H7 (cell line): ENCODE results near the gene ADGRA1. TPM values are rescaled to one million over a fixed set of nuclear protein-coding genes. Genes with fewer than 3 reads are reported as not detected.

Source experiments
- DNase-seq: peaks from one replicate; pipeline ENCODE4 v3.0.0; 2012
- H3K27me3 ChIP-seq: 2 replicates; pipeline ENCODE4 v1.6.0; 2011; ENCODE audit warnings: mild to moderate bottlenecking, low read length; ENCODE audit not compliant: control insufficient read depth, insufficient read depth
- H3K36me3 ChIP-seq: replicated peaks from 2 replicates; pipeline ENCODE4 v1.5.1; 2011; ENCODE audit warnings: low read length; ENCODE audit not compliant: control insufficient read depth, insufficient read depth
- H3K4me3 ChIP-seq: 2 replicates; pipeline ENCODE4 v1.5.1; 2011; ENCODE audit warnings: low read depth, mild to moderate bottlenecking, control low read depth, low read length, moderate library complexity; ENCODE audit not compliant: insufficient read depth
- total RNA-seq: library from RNA; depleted of rRNA; stranded (reverse); fragments of >200 nt; shearing (Covaris generic); gene quantifications from 2 replicates; pipeline ENCODE4 v1.2.3, GENCODE V29; 2014

ADGRA1 gene
- total RNA-seq, 1 experiment from 2014 or later = 0.62 TPM

DNA sequence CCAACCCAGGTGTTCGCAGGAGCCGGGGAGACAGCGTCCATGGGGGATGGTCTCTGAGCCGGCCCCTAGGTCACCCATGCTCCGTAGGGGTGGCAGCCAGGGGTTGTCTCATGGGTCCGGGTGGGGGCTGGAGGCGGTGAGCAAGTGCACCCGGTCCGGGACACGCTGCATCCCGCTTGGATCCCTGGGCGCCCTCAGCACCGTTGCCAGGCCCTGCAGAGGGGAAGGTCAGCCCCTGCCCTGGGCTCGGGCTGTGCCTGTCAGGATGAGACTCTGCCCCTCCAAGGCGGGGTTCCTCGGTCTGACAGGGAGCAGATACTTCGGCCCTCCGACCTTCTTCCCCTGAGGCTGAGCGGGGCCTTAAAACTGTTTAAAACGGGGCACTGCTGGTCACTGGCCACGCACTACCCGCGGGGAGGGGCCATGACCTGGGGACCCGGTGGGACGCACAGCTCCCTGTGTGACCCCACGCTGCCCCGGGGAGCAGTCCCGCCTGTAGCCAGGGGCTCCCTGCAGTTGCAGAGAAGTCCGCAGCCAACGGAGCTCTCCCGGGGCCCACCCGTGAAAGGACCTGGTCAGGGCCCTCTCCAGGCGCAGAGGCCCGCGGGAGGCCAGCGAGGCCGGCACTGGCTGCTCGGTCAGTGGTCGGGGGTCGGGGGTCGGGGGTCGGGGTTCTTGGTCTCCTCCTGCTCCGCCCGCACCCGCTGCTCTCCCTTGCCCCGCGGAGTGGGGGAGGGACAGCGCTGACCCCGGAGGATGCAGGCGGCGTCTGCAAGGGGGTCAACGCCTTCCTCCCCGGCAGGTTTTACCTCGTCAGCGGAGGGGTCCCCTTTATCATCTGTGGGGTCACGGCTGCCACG is 38.9 kb downstream of the ADGRA1 start:
- no peaks in the 10 kb centered on the region for H3K27me3 ChIP-seq
- DNase-seq = peak; percentile 72
- no peak overlapping the region for H3K4me3 ChIP-seq
- no peaks in the 10 kb centered on the region for H3K36me3 ChIP-seq

DNA sequence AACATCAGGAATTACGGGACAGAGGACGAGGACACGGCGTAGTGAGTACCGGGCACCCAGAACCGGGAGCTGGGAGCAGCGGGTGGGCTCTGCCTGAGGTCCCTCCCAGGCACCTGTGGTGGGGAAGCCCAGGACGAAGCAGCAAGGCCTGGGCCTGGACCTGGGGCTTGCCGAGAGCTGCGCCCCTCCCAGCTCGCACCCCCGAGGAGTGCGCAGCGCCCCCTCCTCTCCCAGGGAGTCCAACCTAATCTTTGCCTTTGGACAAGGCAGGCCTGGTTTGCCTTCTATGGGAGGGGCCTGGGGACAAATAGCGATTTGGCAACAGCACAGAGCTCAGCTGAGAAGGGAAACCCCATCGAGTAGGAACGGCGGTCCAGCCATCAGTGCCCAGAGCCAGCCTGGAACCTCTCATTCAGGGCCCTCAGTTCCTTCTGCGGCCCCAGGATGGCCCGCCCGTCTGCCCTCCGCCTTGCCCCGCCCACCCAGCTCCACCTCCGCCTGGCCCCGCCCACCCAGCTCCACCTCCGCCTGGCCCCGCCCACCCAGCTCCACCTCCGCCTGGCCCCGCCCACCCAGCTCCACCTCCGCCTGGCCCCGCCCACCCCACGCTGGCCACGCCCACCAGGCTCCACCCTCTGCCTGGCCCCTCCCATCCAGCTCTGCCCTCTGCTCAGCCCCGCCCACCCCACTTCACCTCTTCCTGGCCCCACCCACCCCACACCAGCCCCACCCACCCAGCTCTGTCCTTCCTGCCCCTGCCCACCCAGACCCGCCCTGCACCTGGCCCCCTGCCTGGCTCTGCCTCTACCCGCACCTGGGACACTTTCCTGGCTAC is 39.8 kb downstream of the ADGRA1 start:
- H3K4me3 ChIP-seq = no peak overlapping the region
- peak; percentile 98 for DNase-seq
- H3K27me3 ChIP-seq = no peaks in the 10 kb centered on the region
- no peaks in the 10 kb centered on the region for H3K36me3 ChIP-seq

DNA sequence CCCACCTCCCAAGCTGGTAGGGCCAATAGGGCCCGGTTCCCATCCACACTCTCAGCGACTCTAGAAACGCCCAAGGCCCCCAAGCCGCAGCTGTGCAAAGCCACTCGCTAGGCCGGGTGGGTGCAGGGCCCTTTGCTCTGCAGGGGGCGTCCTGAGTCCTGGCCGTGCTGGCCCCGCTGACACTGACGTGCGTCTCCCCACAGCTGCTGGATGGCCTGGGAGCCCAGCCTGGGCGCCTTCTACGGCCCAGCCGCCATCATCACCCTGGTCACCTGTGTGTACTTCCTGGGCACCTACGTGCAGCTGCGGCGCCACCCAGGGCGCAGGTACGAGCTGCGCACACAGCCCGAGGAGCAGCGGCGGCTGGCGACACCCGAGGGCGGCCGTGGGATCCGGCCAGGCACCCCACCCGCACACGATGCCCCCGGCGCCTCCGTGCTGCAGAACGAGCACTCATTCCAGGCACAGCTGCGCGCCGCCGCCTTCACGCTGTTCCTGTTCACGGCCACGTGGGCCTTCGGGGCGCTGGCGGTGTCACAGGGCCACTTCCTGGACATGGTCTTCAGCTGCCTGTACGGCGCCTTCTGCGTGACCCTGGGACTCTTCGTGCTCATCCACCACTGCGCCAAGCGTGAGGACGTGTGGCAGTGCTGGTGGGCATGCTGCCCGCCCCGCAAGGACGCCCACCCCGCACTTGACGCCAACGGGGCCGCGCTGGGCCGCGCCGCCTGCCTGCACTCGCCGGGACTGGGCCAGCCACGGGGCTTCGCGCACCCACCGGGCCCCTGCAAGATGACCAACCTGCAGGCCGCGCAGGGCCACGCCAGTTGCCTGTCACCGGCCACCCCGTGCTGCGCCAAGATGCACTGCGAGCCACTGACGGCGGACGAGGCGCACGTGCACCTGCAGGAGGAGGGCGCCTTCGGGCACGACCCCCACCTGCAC is 40.7 kb downstream of the ADGRA1 start:
- DNase-seq = no peak
- no peak overlapping the region for H3K4me3 ChIP-seq
- H3K36me3 ChIP-seq = no peaks in the 10 kb centered on the region
- no peaks in the 10 kb centered on the region for H3K27me3 ChIP-seq

DNA sequence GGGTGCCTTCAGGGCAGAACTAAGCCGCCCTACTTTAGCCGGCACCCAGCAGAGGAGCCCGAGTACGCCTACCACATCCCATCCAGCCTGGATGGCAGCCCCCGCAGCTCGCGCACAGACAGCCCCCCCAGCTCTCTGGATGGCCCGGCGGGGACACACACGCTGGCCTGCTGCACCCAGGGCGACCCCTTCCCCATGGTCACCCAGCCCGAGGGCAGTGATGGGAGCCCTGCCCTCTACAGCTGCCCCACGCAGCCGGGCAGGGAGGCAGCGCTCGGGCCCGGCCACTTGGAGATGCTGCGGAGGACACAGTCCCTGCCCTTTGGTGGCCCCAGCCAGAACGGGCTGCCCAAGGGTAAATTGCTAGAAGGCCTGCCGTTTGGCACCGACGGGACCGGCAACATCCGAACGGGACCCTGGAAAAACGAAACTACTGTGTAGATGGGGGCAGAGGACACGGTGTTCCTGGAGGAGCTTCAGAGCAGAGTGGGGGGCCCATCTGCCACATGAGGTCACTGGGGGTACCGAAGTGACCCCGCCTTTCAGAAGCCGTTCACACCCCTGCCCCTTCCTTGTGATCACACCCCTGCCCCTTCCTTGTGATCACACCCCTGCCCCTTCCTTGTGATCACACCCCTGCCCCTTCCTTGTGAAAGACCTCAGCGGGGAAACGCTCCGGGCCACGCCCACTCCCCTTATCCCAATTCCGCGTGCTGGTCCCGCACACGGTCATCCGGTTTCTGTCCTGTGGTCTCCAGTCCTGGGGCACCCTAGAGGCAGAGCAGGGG is 41.5 kb downstream of the ADGRA1 start:
- Histone ChIP-seq H3K36me3 (no peaks in the 10 kb centered on the region), H3K4me3 (no peak overlapping the region), H3K27me3 (no peaks in the 10 kb centered on the region)
- DNase-seq = peak; percentile 70

DNA sequence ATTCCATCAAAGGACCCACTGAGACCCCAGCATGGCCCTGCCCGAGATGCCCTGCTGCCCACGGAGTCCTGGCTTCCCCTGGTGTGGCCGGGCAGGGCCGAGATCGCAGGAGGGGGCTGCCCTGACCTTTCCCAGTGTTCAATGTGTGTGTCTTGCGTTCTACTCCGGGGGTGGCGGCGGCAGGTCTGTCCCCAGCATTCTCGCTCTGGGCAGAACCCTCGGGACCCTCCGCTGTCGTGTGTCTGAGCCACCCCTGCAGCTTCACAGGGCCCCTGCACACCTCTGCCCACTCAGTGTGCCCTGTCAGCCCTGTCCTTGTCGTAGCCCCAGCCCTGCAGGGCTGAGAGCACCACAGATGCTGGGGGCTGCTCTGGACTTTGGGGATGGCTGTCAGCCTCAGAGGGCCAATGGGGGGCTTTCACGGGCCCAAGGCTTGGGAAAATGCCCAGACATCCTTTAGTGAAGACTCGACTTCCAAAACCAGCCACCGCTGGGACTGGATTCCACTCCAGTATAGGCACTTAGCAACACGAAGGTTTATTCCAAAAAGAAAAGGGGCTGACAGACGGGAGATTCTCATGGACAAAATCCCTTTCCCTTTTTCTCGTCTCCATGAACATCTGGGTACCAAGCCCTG is 42.3 kb downstream of the ADGRA1 start:
- Histone ChIP-seq H3K4me3 (no peak overlapping the region), H3K27me3 (no peaks in the 10 kb centered on the region), H3K36me3 (no peaks in the 10 kb centered on the region)
- no peak for DNase-seq

DNA sequence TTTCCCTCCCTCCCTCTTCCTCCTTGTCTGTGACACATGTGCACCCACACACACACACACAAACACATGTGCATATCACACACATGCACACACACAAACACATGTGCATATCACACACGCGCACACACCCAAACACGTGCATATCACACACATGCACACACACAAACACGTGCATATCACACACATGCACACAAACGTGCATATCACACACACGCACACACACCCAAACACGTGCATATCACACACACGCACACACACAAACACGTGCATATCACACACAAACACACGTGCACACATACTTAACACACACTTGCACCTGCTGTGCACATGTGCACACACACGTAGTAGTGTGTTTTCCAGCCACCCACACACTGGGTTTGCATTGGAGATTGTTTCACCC is 42.9 kb downstream of the ADGRA1 start:
- Histone ChIP-seq H3K4me3 (no peak overlapping the region), H3K36me3 (no peaks in the 10 kb centered on the region), H3K27me3 (no peaks in the 10 kb centered on the region)
- no peak for DNase-seq

DNA sequence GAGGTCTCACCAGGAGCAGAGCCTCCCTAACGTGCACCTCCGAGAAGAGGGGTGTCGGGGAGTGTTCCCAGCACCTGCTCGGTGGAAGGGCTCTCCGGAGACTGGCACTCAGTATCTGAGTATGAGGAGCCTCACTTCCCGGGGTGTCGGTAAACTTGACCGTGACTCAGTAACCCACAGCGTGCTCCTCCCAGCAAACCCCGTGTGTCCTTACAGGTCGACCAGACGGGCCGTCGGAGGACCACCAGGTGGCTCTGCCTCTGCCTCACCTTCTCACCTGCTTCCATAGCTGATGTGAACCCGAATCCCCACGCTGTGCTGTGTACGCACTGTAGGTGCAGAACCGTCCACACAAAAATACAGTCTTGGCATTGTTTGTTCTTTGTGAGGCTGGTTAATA is 43.3 kb downstream of the ADGRA1 start:
- peak; percentile 66 for DNase-seq
- Histone ChIP-seq H3K27me3 (no peaks in the 10 kb centered on the region), H3K4me3 (no peak overlapping the region), H3K36me3 (no peaks in the 10 kb centered on the region)

DNA sequence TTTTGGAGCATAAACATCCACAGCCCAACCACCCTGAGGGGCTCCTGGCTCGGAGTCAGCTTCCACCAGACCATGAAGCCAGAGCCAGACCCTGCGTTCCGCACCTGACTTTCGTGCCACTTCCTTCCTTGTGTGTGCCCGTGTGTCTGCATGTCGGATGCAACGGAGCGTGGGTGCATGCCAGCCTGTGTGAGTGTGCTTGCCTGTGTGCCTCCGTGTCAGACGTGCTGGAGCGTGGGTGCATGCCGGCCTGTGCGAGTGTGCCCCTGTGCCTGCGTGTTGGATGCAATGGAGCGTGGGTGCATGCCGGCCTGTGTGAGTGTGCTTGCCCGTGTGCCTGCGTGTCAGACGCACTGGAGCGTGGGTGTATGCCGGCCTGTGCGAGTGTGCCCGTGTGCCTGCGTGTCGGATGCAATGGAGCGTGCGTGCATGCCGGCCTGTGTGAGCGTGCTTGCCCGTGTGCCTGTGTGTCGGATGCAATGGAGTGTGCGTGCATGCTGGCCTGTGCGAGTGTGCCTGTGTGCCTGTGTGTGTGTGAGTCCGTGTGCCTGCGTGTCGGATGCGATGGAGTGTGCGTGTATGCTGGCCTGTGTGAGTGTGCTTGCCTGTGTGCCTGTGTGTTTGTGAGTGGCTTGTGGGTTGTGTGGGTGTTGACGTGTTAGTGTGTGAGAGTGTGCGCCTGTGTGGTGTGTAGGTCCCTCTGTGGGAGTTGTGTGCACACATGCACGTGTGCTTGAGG is 44.2 kb downstream of the ADGRA1 start:
- Histone ChIP-seq H3K27me3 (no peaks in the 10 kb centered on the region), H3K4me3 (no peak overlapping the region), H3K36me3 (no peaks in the 10 kb centered on the region)
- peak; percentile 44 for DNase-seq

DNA sequence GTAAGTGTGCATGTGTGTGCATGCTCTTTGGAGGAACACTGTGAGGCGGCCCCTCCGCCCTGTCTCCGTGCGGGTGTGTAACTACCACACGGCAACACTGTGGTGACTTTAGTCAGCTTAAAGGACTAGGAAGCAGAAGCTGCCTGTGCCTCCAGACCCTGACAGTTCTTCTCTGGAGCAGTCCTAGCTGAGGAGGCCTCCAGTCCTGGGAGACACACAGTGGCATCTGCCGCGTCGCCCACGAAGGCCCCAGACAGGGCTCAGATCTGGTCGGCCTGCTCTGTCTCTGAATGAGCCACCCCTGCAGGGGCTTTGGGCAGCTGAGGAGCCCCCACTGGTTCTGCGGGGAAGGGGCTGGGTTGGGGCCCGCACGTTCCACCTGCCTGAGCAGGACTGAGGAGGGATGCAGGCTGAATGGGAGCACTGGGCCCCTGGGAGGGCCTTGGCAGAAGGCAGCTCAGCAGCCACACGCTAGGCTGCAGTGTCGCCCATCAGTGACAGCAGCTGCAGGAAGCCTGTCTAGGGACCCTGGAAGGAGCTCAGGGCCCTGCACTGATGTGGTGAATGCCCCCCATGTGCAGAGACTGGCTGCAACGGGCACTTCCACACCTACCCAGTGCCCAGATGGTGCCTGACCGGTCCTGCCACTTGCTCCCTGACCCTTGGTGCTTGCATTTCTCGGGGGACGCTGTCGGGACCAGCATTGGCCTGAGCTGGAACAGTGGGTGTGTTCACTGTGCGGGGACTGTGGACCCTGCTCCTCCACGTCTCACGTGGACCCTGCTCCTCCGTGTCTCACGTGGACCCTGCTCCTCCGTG is 45.0 kb downstream of the ADGRA1 start:
- peak; percentile 59 for DNase-seq
- Histone ChIP-seq H3K4me3 (no peak overlapping the region), H3K36me3 (no peaks in the 10 kb centered on the region), H3K27me3 (no peaks in the 10 kb centered on the region)

DNA sequence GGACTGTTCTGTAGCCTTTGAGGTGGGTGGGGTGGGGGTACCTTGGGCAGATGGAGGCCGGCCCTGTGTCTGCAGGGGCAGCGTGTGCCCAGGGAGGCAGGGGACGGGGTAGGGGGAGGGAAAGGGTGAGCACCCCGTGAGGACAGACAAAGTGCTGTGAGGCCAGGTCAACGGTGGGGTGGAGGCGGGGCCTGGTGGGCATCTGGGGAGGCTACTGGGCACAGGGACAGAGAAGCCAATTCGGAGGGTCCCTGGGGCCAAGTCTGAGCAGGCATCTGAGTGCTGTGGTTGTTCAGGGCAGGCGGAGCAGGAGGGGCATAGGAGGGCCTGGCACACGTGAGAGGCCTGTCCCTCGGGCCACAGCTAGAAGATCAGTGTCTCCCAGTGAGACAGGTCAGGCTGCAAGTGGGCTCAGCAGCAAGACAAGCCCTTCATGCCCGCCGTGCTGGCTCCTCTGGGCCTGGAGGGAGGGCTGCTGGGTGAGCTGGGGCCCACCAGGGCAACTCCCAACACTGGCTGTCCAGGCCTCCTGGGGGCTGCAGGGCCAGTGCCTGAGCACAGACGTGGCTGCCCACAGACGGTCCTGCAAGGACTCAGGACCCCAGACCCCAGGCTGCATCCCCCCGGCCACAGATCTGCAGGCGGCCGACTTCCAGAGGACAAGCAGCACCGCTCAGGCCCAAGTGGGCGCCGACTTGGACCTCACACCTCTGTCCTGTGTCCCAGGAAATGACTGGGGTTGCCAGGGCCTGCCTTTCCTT is 45.9 kb downstream of the ADGRA1 start:
- peak; percentile 60 for DNase-seq
- Histone ChIP-seq H3K27me3 (no peaks in the 10 kb centered on the region), H3K36me3 (no peaks in the 10 kb centered on the region), H3K4me3 (no peak overlapping the region)

DNA sequence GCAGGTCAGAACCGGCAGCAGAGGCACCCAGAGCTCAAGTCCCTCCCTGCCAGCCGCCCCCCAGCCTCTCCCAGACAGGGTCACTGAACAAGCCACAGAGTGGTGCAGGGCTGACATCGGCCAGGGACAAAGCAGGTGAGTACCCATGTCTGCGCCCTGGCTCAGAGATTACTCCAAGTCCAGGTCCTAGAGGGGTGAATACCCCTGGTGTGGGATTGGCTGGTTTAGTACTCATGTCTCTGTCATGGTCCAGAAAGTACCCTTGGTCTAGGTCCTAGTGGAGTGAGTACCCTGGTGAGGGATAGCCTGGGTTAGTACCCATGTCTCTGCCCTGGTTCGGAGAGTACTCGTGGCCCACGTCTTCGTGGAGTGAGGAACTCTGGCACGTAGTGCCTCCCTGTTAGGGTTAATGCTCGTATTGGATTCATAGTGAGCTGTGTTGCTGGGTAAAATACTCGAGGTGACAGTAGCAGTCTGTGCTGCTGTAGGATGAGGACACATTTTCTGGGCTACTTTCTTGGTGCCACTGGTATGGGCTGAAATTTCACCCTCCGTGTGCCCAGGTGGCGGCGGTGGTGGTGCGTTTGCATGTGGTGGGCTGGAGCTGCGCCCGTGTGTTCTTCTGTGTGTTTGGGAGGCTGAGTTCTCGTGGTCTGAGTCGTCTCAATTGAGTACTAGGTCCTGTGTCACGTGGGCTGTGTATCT is 46.8 kb downstream of the ADGRA1 start:
- Histone ChIP-seq H3K27me3 (no peaks in the 10 kb centered on the region), H3K36me3 (no peaks in the 10 kb centered on the region), H3K4me3 (no peak overlapping the region)
- DNase-seq = peak; percentile 54
